Transverse colon (tissue), 3 donors: ENCODE results near the gene HDAC1.

Experiments used
- EP300 ChIP-seq: sonication (generic); formaldehyde crosslinking; IDR thresholded peaks from one replicate; pipeline ENCODE4 v1.6.1; 2017; ENCODE audit warnings: antibody characterized with exemption, low read depth
- POLR2A ChIP-seq: fragments of 450-650 bp; IDR thresholded peaks from one replicate; pipeline ENCODE4 v1.6.1; 2016; ENCODE audit warnings: antibody characterized with exemption, mild to moderate bottlenecking, moderate library complexity
- TF ChIP-seq, protein P1 (sequence below), 5 experiments: fragments of 200-600 bp in 3 of 5; fragments of 450-650 bp in 2 of 5; sonication (generic) in 3 of 5; IDR thresholded peaks; 1 replicate in 2 of 5; 2 replicates in 3 of 5; pipeline ENCODE4 v1.5.1; 2016 to 2017; ENCODE audit warnings: antibody characterized with exemption in 5 of 5, inconsistent platforms in 3 of 5, mild to moderate bottlenecking in 2 of 5, moderate library complexity in 1 of 5

DNA sequence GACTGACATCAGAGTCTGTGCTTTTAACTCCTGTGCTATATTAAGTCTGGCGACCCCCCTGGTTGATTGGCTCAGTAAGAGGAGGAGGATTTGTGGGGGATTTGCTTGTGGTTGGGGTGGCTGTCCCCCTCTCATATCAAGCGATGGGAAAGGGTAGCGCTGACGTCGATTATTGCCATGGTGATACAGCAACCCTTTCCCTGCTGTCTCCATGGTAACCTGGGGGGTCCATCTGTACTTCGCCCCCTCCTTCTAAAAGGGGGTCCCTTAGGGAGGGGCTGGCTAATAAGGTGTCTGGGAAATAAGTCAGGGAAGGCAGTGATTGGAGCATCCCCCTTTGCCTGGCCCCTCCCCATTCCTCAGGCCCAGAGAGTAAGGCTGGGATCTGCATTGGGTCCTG, 65.7 kb downstream of the HDAC1 start:
- TF ChIP-seq, protein P1, sequence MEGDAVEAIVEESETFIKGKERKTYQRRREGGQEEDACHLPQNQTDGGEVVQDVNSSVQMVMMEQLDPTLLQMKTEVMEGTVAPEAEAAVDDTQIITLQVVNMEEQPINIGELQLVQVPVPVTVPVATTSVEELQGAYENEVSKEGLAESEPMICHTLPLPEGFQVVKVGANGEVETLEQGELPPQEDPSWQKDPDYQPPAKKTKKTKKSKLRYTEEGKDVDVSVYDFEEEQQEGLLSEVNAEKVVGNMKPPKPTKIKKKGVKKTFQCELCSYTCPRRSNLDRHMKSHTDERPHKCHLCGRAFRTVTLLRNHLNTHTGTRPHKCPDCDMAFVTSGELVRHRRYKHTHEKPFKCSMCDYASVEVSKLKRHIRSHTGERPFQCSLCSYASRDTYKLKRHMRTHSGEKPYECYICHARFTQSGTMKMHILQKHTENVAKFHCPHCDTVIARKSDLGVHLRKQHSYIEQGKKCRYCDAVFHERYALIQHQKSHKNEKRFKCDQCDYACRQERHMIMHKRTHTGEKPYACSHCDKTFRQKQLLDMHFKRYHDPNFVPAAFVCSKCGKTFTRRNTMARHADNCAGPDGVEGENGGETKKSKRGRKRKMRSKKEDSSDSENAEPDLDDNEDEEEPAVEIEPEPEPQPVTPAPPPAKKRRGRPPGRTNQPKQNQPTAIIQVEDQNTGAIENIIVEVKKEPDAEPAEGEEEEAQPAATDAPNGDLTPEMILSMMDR (IDR thresholded peaks at IDR 0.05): no peak
- TF ChIP-seq POLR2A (no peak), EP300 (no peak)
